ENCODE measurements around the gene CPNE5. TPM values are rescaled to one million over a fixed set of nuclear protein-coding genes. Genes with fewer than 3 reads are reported as not detected.
A peak's percentile ranks its signal among the peaks of the same experiment; 100 is the strongest.
"Not testable (repeated sequence)": the region's sequence is repeated elsewhere in the genome, so short reads cannot be mapped to it uniquely, and the experiment has no call there.

The CPNE5 gene
- total RNA-seq, 2 experiments from 2014 or later, result 1.5 to 1.8 TPM

DNA sequence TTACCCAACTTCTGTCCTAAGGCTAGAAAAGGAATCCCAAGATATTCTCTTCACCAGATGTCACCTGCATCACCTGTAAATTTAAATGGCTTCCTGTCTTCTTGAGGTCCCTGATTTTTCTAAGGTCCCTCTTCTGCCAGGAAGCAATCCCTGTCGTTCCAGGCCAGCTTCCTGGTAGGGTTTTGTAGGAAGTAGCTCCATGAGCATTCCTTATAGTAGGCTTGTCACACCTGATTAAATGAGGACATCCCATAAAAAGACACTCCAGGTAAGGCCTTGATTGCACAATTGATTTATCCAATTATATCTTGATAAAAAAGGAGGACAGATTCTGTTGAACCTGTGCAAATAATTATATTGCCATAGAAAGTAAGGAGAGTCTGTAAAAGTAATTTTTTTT, 132.9 kb downstream of the CPNE5 start:
- intact Hi-C loops (cut with micrococcal nuclease), result no loop called here
- ChIA-PET CTCF (interaction anchor here (0.6 to 2.3 kb wide), 2 partner anchors 53 to 500 kb away, joined by 3 to 7 read pairs; no protein-coding TSS in a partner anchor), POLR2A (no interaction called here)
- no peaks in the 10 kb centered on the region for H3K9me3 Mint-ChIP-seq
- DNase-seq, result no peak
- no peak overlapping the region for H3K4me3 Mint-ChIP-seq
- no peaks in the 10 kb centered on the region for H3K27me3 Mint-ChIP-seq
- H3K36me3 Mint-ChIP-seq, result no peaks in the 10 kb centered on the region
- no peaks in the 10 kb centered on the region for H3K4me1 Mint-ChIP-seq (ENCODE audit: low read depth)
- H3K27ac Mint-ChIP-seq, result no peak overlapping the region

DNA sequence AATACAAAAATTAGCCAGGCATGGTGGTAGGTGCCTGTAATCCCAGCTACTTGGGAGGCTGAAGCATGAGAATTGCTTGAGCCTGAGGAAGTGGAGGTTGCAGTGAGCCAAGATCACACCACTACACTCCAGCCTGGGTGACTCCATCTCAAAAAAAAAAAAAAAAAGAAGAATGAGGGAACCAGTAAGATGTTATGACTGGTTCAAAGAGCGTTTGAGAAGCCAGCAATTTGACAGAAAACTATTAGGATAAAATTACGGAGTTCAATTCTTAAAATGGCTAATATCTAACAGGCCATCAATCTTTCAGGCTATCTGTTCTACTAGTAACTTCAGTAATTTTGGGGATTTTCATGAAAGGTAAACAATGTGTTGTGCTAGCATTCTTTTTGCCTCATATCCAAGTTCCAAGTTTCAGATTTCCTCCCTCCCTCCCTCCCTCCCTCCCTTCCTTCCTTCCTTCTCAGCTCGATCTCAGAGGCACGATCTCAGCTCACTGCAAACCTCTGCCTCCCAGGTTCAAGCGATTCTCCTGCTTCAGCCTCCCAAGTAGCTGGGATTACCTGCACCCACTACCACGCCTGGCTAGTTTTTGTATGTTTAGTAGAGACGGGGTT, 134.2 kb downstream of the CPNE5 start:
- H3K27me3 Mint-ChIP-seq; DNase-seq; H3K36me3 Mint-ChIP-seq; intact Hi-C loops (cut with micrococcal nuclease); H3K4me3 Mint-ChIP-seq; H3K27ac Mint-ChIP-seq; POLR2A ChIA-PET; H3K4me1 Mint-ChIP-seq (ENCODE audit: low read depth); H3K9me3 Mint-ChIP-seq: not testable (repeated sequence)
- CTCF ChIA-PET, result interaction anchor here (0.7 to 2.3 kb wide), 2 partner anchors 24 to 54 kb away, joined by 3 to 7 read pairs; no protein-coding TSS in a partner anchor

DNA sequence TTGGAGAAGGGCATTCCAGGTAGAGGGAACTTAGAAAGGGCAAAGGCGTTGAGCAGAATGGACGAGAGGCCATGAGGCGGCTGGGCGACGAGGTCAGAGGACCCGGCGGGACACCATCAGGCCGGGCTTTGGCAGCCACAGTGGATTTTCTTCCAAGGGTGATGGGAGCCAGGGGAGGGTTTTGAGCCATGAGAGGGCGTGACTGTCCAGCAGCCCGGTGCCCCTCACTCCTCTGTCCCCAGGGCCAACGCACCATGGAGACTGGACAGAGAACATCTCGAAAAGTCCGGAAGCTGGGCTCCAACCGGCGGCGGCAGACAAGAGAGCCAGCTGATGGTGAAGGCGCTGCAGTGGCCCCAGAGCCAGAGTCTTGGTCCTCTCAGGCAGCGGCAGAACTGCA, 135.3 kb downstream of the CPNE5 start:
- Mint-ChIP-seq H3K4me3 (no peak overlapping the region), H3K4me1 (ENCODE audit: low read depth) (no peaks in the 10 kb centered on the region), H3K27me3 (no peaks in the 10 kb centered on the region), H3K36me3 (no peaks in the 10 kb centered on the region), H3K27ac (no peak overlapping the region), H3K9me3 (no peaks in the 10 kb centered on the region)
- POLR2A ChIA-PET, result no interaction called here
- intact Hi-C loops (cut with micrococcal nuclease), result no loop called here
- DNase-seq, result no peak
- CTCF ChIA-PET, result interaction anchor here (2.3 kb wide), 1 partner anchor 55 kb away, joined by 7 read pairs; no protein-coding TSS in a partner anchor

DNA sequence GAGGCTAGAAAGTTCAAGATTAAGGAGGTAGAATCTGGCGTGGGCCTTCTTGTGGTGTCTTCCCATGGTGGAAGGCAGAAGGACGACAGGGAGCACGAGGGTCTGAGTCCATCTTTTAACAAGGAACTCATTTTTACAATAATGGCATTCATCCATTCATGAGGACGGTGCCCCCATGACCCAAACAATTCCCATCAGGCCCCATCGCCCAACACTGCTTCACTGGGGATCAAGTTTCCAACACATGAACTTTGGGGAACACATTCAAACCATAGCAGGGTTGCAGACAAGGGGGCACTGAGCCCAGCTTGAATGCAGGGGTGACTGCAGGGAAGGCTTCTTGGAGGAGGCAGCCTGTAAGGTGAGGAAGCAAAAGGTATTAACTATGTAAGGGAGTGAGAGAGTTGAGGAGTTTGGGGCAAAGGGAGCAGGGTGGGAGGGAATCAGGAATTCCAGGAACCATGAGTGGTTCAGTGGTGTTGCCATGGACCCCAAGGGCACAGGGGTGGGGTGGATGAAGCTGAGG, 136.1 kb downstream of the CPNE5 start:
- POLR2A ChIA-PET, result no interaction called here
- no peaks in the 10 kb centered on the region for H3K27me3 Mint-ChIP-seq
- intact Hi-C loops (cut with micrococcal nuclease), result no loop called here
- H3K36me3 Mint-ChIP-seq, result no peaks in the 10 kb centered on the region
- no peak overlapping the region for H3K27ac Mint-ChIP-seq
- no peaks in the 10 kb centered on the region for H3K9me3 Mint-ChIP-seq
- no peak overlapping the region for H3K4me3 Mint-ChIP-seq
- H3K4me1 Mint-ChIP-seq (ENCODE audit: low read depth), result no peaks in the 10 kb centered on the region
- CTCF ChIA-PET, result no interaction called here
- DNase-seq, result no peak

DNA sequence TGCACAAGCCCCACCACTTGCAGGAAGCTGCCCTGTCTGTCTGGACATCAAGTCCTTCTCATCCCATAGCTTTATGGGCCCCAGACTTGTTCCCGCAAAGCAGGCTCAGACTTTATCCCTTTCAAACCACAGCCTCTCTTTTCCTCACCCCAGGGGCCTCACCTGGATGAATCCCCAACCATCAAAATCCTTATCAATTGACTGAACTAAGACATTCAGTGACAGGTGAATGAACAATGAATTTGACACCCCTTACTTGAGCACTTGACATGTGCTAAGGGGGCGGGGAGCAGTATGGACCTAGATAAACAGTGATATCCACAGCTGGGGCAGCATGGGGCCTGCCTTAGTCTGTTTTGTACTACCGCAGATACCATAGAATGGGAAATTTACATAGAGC, 136.6 kb downstream of the CPNE5 start:
- no peaks in the 10 kb centered on the region for H3K9me3 Mint-ChIP-seq
- H3K27me3 Mint-ChIP-seq, result no peaks in the 10 kb centered on the region
- POLR2A ChIA-PET, result no interaction called here
- no peak overlapping the region for H3K4me3 Mint-ChIP-seq
- H3K4me1 Mint-ChIP-seq (ENCODE audit: low read depth), result no peaks in the 10 kb centered on the region
- H3K36me3 Mint-ChIP-seq, result no peaks in the 10 kb centered on the region
- intact Hi-C loops (cut with micrococcal nuclease), result no loop called here
- DNase-seq, result no peak
- CTCF ChIA-PET, result interaction anchor here (0.9 kb wide), 1 partner anchor 80 kb away, joined by 4 read pairs; no protein-coding TSS in a partner anchor
- H3K27ac Mint-ChIP-seq, result no peak overlapping the region

DNA sequence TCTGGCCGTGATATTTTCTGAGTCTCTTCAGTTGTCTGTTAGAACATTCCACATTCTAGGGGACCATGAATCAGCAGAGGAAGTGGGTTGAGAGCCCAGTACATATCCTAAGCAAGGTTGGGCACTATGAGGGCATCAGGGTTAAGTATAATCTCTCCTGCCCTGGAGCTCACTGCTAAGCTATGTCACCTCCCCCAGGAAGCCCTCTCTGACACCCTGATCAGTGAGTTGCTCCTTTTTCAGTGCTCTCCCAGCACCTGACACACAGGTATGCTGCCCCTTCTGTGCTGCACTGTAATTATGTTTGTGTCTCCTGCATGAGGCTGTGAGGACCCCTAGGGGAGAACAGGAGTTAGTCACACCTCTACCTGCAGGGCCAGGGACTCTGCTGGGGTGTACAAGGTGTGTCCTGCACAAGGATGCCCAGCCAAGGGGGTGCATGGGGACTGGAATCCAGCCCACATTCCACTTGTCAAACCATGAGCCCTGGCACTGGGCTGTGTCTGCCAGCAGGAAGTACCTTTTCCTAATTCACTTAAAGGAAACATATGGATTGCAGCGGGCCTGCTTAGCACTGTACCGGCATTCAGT, 137.7 kb downstream of the CPNE5 start:
- peaks cover 7% of the 10 kb centered on the region for H3K4me1 Mint-ChIP-seq (ENCODE audit: low read depth)
- H3K27ac Mint-ChIP-seq, result no peak overlapping the region
- intact Hi-C loops (cut with micrococcal nuclease), result no loop called here
- H3K36me3 Mint-ChIP-seq, result no peaks in the 10 kb centered on the region
- H3K9me3 Mint-ChIP-seq, result no peaks in the 10 kb centered on the region
- POLR2A ChIA-PET, result no interaction called here
- H3K4me3 Mint-ChIP-seq, result no peak overlapping the region
- DNase-seq, result no peak
- no peaks in the 10 kb centered on the region for H3K27me3 Mint-ChIP-seq
- CTCF ChIA-PET, result interaction anchor here (0.9 kb wide), 1 partner anchor 81 kb away, joined by 4 read pairs; no protein-coding TSS in a partner anchor

DNA sequence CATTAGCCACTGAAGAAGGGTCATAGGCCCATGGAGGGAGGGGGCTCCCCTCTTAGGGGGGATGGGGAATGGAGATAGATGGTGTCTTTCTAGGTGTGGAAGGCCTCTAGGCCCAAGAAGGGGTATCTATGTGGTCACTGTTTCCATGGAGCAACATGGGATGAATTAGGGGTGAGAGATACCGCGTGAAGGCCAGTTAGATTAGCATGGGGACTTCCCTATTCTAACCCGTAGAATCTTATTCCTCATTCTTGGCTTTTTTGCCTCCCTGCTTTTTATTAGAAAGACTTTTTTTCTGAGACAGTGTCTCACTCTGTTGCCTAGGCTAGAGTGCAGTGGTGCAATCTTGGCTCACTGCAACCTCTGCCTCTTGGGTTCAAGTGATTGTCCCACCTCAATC, 138.4 kb downstream of the CPNE5 start:
- Mint-ChIP-seq H3K4me1 (ENCODE audit: low read depth) (peaks cover 12% of the 10 kb centered on the region), H3K4me3 (no peak overlapping the region), H3K36me3 (no peaks in the 10 kb centered on the region), H3K27me3 (no peaks in the 10 kb centered on the region), H3K9me3 (no peaks in the 10 kb centered on the region), H3K27ac (no peak overlapping the region)
- ChIA-PET CTCF (no interaction called here), POLR2A (no interaction called here)
- DNase-seq, result no peak
- intact Hi-C loops (cut with micrococcal nuclease), result no loop called here

DNA sequence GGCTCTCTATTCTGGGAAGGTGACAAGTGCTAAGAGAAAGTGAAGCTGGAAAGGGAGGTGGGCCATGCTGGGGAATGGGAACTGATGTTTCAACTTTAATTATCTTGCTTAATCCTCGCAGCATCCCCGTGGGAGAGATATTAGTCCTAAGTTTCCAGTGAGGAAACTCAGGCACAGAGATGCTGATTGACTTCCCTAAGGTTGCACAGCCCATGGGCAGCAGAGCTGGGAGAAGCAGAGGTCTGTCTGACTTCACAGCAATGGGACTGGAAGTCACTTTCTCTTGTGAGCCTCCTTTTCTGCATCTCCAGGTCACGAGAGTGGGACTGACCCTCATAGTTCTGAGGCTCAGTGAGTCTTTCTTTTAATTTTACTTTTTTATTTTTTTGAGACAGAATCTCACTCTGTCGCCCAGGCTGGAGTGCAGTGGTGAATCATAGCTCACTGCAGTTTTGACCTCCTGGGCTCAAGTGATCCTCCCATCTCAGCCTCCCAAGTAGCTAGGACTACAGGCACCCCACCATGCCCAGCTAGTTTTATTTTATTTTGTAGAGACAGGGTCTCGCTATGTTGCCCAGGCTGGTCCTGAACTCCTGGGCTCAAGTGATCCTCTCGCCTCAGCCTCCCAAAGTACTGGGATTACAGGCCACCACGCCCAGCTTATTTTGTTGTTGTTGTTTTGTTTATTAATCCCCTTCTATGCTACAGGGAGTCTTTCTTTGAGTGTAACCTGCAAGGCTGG, 139.0 kb downstream of the CPNE5 start:
- Mint-ChIP-seq H3K36me3 (no peaks in the 10 kb centered on the region), H3K9me3 (no peaks in the 10 kb centered on the region), H3K27me3 (no peaks in the 10 kb centered on the region), H3K4me1 (ENCODE audit: low read depth) (peaks cover 17% of the 10 kb centered on the region), H3K4me3 (no peak overlapping the region), H3K27ac (no peak overlapping the region)
- ChIA-PET CTCF (no interaction called here), POLR2A (no interaction called here)
- DNase-seq, result no peak
- intact Hi-C loops (cut with micrococcal nuclease), result no loop called here

DNA sequence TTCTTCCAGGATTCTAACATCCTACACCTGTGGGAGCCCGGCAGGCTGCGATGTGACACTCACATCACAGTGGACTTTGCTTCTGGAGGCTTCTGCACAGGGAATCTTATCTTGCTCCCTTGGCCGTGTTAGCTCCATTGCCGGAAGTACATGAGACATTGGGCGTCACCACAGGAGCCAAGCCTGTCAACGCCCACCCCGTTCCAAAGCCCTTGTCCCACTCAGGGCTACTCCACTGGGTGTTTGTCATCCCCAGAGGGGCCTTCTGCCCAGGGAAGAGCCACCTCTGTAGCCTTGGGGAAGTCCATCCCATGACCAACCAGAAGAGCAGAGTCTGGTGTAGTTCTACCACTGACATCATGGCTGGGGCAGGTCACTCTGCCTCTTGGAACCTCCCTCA, 139.9 kb downstream of the CPNE5 start:
- H3K9me3 Mint-ChIP-seq, result no peaks in the 10 kb centered on the region
- ChIA-PET POLR2A (no interaction called here), CTCF (no interaction called here)
- DNase-seq, result no peak
- H3K36me3 Mint-ChIP-seq, result no peaks in the 10 kb centered on the region
- H3K4me3 Mint-ChIP-seq, result no peak overlapping the region
- intact Hi-C loops (cut with micrococcal nuclease), result no loop called here
- no peak overlapping the region for H3K27ac Mint-ChIP-seq
- H3K27me3 Mint-ChIP-seq, result no peaks in the 10 kb centered on the region
- peaks cover 24% of the 10 kb centered on the region for H3K4me1 Mint-ChIP-seq (ENCODE audit: low read depth)

DNA sequence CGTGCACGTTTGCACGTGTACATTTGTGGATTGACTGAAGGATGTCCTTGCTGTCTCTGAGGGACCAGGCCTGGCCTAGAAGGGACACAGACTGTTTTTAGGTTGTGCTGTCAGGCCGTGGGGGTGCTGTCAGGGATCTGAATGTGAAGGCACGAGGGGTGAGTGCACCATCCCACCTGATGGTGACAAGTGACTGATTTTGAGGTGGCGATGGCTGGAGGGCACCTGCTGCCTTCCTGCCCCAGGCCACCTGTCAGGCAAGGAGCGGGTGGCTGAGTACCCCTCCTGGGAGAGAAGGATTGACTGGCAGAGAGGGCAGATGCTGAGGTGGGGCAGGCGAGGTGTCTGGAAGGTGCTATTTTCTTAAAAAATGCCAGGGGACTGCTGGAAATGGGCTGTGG, 140.4 kb downstream of the CPNE5 start:
- H3K9me3 Mint-ChIP-seq, result no peaks in the 10 kb centered on the region
- no peaks in the 10 kb centered on the region for H3K27me3 Mint-ChIP-seq
- H3K4me1 Mint-ChIP-seq (ENCODE audit: low read depth), result peaks cover 25% of the 10 kb centered on the region
- H3K4me3 Mint-ChIP-seq, result no peak overlapping the region
- ChIA-PET CTCF (no interaction called here), POLR2A (no interaction called here)
- intact Hi-C loops (cut with micrococcal nuclease), result no loop called here
- no peak for DNase-seq
- H3K27ac Mint-ChIP-seq, result no peak overlapping the region
- H3K36me3 Mint-ChIP-seq, result no peaks in the 10 kb centered on the region

DNA sequence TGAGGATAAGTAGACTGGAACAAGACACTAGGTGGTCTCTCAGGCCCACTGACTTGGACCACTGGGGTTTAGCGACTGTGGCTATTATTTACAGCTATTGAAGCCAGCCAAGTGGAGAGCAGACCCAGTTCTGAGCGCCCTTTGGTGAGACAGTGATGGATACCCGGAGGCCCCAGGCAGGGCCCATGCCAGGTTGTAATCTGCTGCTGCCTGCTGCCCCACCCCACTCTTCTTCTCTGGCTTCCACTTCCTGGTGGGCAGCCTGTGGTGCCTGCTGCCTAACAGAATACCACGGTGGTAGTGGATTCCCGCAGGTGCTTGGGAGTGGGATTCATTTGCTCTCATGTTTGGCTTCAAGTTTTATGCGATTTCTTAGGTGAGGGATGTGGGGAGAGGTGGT, 141.0 kb downstream of the CPNE5 start:
- intact Hi-C loops (cut with micrococcal nuclease), result no loop called here
- no peaks in the 10 kb centered on the region for H3K36me3 Mint-ChIP-seq
- H3K27ac Mint-ChIP-seq, result no peak overlapping the region
- H3K4me1 Mint-ChIP-seq (ENCODE audit: low read depth), result peaks cover 30% of the 10 kb centered on the region
- no peak overlapping the region for H3K4me3 Mint-ChIP-seq
- ChIA-PET CTCF (no interaction called here), POLR2A (no interaction called here)
- DNase-seq, result no peak
- no peaks in the 10 kb centered on the region for H3K9me3 Mint-ChIP-seq
- H3K27me3 Mint-ChIP-seq, result no peaks in the 10 kb centered on the region

DNA sequence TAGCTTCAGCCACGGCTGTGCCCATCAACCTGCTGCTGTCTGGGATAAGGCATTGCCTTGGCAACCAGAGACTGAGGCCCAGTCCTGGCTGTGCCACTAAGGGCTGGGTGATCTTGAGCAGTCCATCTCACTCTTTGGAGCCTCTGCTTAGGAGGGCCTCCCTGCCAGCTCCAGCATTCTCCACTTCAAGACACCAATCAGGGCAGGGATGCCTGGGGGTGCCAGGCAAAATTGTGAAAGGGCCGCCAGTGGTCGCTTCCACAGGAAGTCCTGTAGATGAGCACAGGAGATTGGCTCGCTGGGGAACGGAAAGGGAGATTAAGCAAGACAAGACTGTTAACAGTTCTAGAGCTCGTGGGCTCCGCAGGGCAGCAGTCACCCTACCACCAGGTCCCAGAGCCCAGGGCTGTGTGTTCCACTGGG, 141.8 kb downstream of the CPNE5 start, which contains the start of gene RAB44:
Gene RAB44 (plus strand): TSS at position 346 of the 423 bp plus-strand sequence. CDS start 6,410 bp downstream, outside the sequence.
- POLR2A ChIA-PET, result interaction anchor here (0.6 kb wide), 1 partner anchor 314 kb away, joined by 3 read pairs; no protein-coding TSS in a partner anchor
- Mint-ChIP-seq H3K36me3 (no peaks in the 10 kb centered on the region), H3K27me3 (no peaks in the 10 kb centered on the region), H3K4me1 (ENCODE audit: low read depth) (peaks cover 35% of the 10 kb centered on the region), H3K9me3 (no peaks in the 10 kb centered on the region), H3K27ac (no peak within 1 kb of the TSS), H3K4me3 (no peak within 1 kb of the TSS)
- intact Hi-C loops (cut with micrococcal nuclease), result no loop called here
- CTCF ChIA-PET, result interaction anchor here (0.7 to 1.5 kb wide), 3 partner anchors 27 to 68 kb away, joined by 3 to 7 read pairs (median 4); no protein-coding TSS in a partner anchor
- peak; percentile 8 for DNase-seq

All from activated CD4-positive, alpha-beta memory T cell treated with anti-CD3 and anti-CD28 coated beads for 36 hours (primary cell).